ENCODE measurements around the gene RASA3. TPM values are rescaled to one million over a fixed set of nuclear protein-coding genes. Genes with fewer than 3 reads are reported as not detected.

Gene RASA3
- total RNA-seq, 1 experiment from 2014 or later = 9.1 TPM

GRCh38 chr13:113972451-113973217, 159.8 kb downstream of the RASA3 start:
- Histone ChIP-seq H4K20me1 (ENCODE audit: low read length) (no peaks in the 10 kb centered on the region), H3K27me3 (ENCODE audit: low read length) (no peaks in the 10 kb centered on the region), H2AFZ (ENCODE audit: low read length) (no peak overlapping the region), H3F3A (ENCODE audit: low read length, unreplicated experiment) (no peaks in the 10 kb centered on the region), H3K9me3 (ENCODE audit: low read length) (no peaks in the 10 kb centered on the region), H3K79me2 (ENCODE audit: low read length) (no peaks in the 10 kb centered on the region), H3K27ac (ENCODE audit: low read length) (no peak overlapping the region), H3K36me3 (ENCODE audit: low read depth, low read length) (no peaks in the 10 kb centered on the region), H3K9me2 (replicated peaks; ENCODE audit: low read length) (no peaks in the 10 kb centered on the region), H3K9ac (ENCODE audit: low read length) (no peak overlapping the region), H3K4me1 (ENCODE audit: insufficient read depth, low read length) (peaks cover 31% of the 10 kb centered on the region), H3K4me2 (ENCODE audit: low read length) (no peak overlapping the region), H3K4me3 (ENCODE audit: low read length) (no peak overlapping the region)
- CTCF ChIA-PET = no interaction called here
- intact Hi-C loops (cut with micrococcal nuclease) = loop anchor here (10.0 kb wide), 1 partner anchor 92 kb away; no protein-coding TSS in a partner anchor
- DNase-seq (no peak), ATAC-seq (no peak)
- POLR2A ChIA-PET (ENCODE audit: unreplicated experiment) = no interaction called here
- no TSS peak for BruUV-seq (replicated peaks)
- TF ChIP-seq CTCF (conservative IDR thresholded peaks at IDR 0.05; ENCODE audit: low read depth, low read length) = no peak
- no peak for TF ChIP-seq EZH2phosphoT487 (IDR thresholded peaks at IDR 0.05; ENCODE audit: borderline replicate concordance, low read length)
- TF ChIP-seq EZH2 (IDR thresholded peaks at IDR 0.05; ENCODE audit: low read length, unreplicated experiment) = no peak

- Histone ChIP-seq H3F3A (ENCODE audit: low read length, unreplicated experiment) (no peaks in the 10 kb centered on the region), H3K27ac (ENCODE audit: low read length) (peak overlapping the region; percentile 82), H3K9ac (ENCODE audit: low read length) (peak overlapping the region; percentile 49; the same call in 1 of the 2 replicates), H3K27me3 (ENCODE audit: low read length) (no peaks in the 10 kb centered on the region), H3K4me1 (ENCODE audit: insufficient read depth, low read length) (peaks cover 24% of the 10 kb centered on the region), H4K20me1 (ENCODE audit: low read length) (no peaks in the 10 kb centered on the region), H2AFZ (ENCODE audit: low read length) (no peak overlapping the region), H3K9me2 (replicated peaks; ENCODE audit: low read length) (no peaks in the 10 kb centered on the region), H3K79me2 (ENCODE audit: low read length) (no peaks in the 10 kb centered on the region), H3K4me2 (ENCODE audit: low read length) (peak overlapping the region; percentile 71), H3K36me3 (ENCODE audit: low read depth, low read length) (0 out of 2 replicates have a peak, but pooled peaks cover under 1% of the 10 kb centered on the region), H3K9me3 (ENCODE audit: low read length) (no peaks in the 10 kb centered on the region), H3K4me3 (ENCODE audit: low read length) (no peak overlapping the region)
- TF ChIP-seq EZH2 (IDR thresholded peaks at IDR 0.05; ENCODE audit: low read length, unreplicated experiment) (no peak), CTCF (conservative IDR thresholded peaks at IDR 0.05; ENCODE audit: low read depth, low read length) (no peak), EZH2phosphoT487 (IDR thresholded peaks at IDR 0.05; ENCODE audit: borderline replicate concordance, low read length) (no peak)
- ChIA-PET CTCF (no interaction called here), POLR2A (ENCODE audit: unreplicated experiment) (no interaction called here)
- DNase-seq (no peak), ATAC-seq (no peak)
- BruUV-seq (replicated peaks) = no TSS peak
- intact Hi-C loops (cut with micrococcal nuclease) = loop anchor here (10.0 kb wide), 1 partner anchor 93 kb away; no protein-coding TSS in a partner anchor
Measured at GRCh38 chr13:113971471-113972231, 160.8 kb downstream of the RASA3 start.
